ENCODE results near the gene PLCL2.

GRCh38 chr3:17065881-17066280 is 181.1 kb downstream of the PLCL2 start:
- TF ChIP-seq CTCF (IDR thresholded peaks at IDR 0.05), result no peak
- TF ChIP-seq POLR2A (IDR thresholded peaks at IDR 0.05), result no peak

Data from body of pancreas (tissue), 4 donors.